Right hindlimb (tissue), 1 donor: Measurements from ENCODE around the gene ATP23.

Experiments
- DNase-seq: peaks from one replicate; pipeline ENCODE4 v3.0.0-alpha.2; 2018

ATP23 gene

GRCh38 chr12:57983858-57984505, 42.6 kb downstream of the ATP23 start:
- no peak for DNase-seq

- DNase-seq: no peak
Observed at GRCh38 chr12:57984629-57985151, 43.3 kb downstream of the ATP23 start.

- no peak for DNase-seq
Observed at GRCh38 chr12:57985685-57986084, 44.3 kb downstream of the ATP23 start.

GRCh38 chr12:57989838-57990237, 48.5 kb downstream of the ATP23 start:
- DNase-seq: no peak

- DNase-seq: no peak
Observed at GRCh38 chr12:57990241-57990883, 49.0 kb downstream of the ATP23 start.

- DNase-seq: no peak
Observed at GRCh38 chr12:57992001-57992400, 50.6 kb downstream of the ATP23 start.

GRCh38 chr12:57993030-57993429, 51.7 kb downstream of the ATP23 start:
- no peak for DNase-seq

GRCh38 chr12:57993834-57994233, 52.5 kb downstream of the ATP23 start:
- DNase-seq: no peak

GRCh38 chr12:57996520-57996919, 55.2 kb downstream of the ATP23 start:
- DNase-seq: no peak

- DNase-seq: no peak
Observed at GRCh38 chr12:57998251-57998650, 56.9 kb downstream of the ATP23 start.

GRCh38 chr12:58000499-58000898, 59.1 kb downstream of the ATP23 start:
- no peak for DNase-seq

GRCh38 chr12:58007875-58008274, 66.5 kb downstream of the ATP23 start:
- DNase-seq: no peak

GRCh38 chr12:58008634-58009033, 67.3 kb downstream of the ATP23 start:
- DNase-seq: no peak
